Loucy (cell line): Measurements from ENCODE around the gene CADM1.

ENCODE experiments used
- CTCF ChIP-seq: fragments of 200-600 bp; sonication (generic); conservative IDR thresholded peaks from 2 replicates; pipeline ENCODE4 v1.5.1; 2014; ENCODE audit warnings: mild to moderate bottlenecking, antibody characterized with exemption, low read length
- EZH2phosphoT487 ChIP-seq: fragments of 200-600 bp; IDR thresholded peaks from 2 replicates; pipeline ENCODE4 v1.6.1; 2018; ENCODE audit warnings: antibody characterized with exemption, mild to moderate bottlenecking, moderate library complexity, borderline replicate concordance

- TF ChIP-seq CTCF (no peak), EZH2phosphoT487 (no peak)
Observed at GRCh38 chr11:115244296-115244695, 259.9 kb downstream of the CADM1 start.
